NCI-H1417 treated with DMSO at 0.1 percent for 48 hours (cell line): Measurements from ENCODE around the gene CAMTA1.
"Not testable (repeated sequence)": the region's sequence is repeated elsewhere in the genome, so short reads cannot be mapped to it uniquely, and the experiment has no call there.

ENCODE experiments used
- DNase-seq: peaks from one replicate; lab custom pipeline; 2025; lab: John Stamatoyannopoulos, UW

The CAMTA1 gene

GRCh38 chr1:7108251-7108650 is 323.0 kb downstream of the CAMTA1 start:
- DNase-seq, result no peak

DNA sequence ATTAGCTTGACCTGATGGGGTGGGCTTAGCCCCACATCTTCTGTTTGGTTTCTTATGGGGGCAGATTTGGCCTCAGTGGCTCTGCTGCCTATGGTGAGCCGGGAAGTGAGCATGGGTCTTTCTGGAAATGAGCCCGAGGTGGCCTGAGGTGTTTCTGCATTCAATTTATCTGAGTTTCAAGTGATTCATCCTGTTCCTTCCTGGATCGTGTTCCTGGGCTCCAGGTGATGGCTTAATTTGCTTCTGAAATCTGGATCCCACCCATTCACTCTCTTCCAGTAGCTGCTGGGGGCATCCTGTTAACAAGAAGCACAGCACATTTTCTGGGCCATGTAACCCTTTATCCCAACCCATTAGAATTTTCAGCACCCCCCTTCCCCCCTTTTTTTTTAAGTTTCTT is 324.6 kb downstream of the CAMTA1 start:
- no peak for DNase-seq

DNA sequence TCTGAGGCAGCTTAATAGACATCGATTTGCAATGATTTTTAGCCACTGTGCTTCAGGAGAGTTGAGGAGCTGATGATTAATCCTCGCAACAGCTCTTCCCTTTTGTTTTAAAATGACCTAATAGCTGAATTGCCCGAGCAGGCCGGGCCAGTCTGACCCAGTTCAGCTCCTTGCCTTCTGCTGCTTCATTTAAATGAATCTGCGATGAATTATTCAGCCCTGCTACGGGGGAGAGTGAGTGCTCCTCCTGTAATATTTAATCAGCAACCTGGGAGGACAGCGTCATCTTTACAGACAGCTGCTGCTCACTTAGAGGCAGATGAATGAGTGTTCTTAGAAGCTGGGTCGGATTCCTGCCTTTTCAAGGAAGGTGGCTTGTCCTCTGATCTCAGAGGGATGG is 325.1 kb downstream of the CAMTA1 start:
- DNase-seq, result no peak

DNA sequence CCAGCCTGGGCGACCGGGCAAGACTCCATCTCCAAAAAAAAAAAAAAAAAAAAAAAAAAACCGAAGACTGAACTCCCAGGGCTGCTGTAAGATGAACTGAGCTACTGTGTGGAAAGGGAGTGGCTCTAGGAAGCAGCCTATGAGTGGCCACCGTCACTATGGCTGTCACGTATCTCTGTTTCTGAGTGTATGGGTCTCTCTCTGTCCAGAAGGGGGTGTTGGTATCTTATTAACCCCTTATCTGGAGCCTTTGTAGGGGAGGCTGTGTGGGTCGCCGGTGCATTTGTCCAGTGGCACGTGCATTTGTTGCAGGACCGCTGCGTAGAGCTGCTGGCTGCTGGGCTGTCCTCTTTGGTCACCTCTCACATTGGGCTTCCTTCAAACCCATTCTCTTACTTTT is 326.6 kb downstream of the CAMTA1 start:
- no peak for DNase-seq

- no peak for DNase-seq
Observed at GRCh38 chr1:7113136-7113535, 327.9 kb downstream of the CAMTA1 start.

DNA sequence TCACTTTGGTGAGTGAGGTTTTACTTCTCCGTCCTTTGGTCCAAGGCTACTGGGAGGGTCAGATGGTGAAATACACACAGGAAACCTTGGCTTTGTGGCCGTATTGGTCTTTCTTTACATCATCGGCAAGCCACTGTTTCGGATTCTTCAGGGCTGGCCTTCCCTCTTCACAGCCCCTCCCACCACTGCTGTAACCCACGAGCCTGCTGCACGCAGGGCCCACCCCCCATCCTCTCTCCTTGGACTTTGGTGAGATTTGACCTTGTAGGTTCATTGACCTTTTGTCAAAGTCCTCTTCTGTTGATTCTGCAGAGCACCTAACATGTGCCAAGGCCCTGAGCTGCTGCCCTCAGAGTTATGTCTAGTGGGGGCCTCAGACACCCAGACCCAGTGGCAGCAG is 328.6 kb downstream of the CAMTA1 start:
- no peak for DNase-seq

GRCh38 chr1:7116001-7116400 is 330.7 kb downstream of the CAMTA1 start:
- no peak for DNase-seq

DNA sequence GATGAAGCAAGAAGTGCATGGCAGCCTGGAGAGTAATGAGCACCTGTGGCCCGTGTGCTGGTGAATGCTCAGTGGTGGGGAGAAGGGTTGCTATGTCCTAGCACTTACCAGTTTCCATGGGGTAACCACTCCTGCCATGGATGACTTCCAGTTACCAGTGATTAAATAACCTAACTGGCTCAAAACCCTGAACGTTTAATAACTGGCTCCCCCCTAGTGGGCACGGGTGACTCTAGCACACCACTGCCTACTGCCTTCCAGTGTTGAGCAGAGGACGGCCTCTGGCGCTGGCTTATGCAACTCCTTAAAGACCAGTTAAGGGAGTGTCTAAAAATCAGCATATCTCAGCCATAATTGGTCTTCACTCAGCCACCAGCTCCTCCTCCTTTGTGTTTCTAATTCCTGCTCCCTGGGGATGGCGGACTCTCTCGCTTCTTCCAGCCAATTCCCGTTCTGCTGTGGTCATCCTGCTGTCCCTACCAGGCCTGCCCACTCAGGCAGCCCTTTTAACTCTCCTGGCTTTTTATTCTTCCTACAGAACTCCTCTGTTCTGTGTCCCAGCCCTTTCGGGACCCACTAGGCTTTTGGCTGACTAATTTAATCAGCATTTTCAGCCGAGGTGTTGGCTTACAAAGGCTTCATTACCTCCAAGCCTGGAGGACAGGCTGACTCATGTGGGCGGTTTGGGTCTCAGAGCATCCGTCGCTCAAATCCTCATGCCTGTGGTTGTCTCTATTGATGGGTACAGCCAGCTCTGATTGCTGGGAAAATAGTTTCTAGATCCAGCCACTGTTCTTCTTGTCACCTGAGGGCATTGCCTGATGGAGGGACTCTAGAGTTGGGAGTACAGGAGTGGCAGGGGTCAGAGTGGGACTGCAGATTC is 332.4 kb downstream of the CAMTA1 start:
- DNase-seq, result no peak

- DNase-seq, result no peak
Observed at GRCh38 chr1:7119156-7119555, 333.9 kb downstream of the CAMTA1 start.

GRCh38 chr1:7120863-7121621 is 335.8 kb downstream of the CAMTA1 start:
- no peak for DNase-seq

GRCh38 chr1:7121622-7121988 is 336.4 kb downstream of the CAMTA1 start:
- no peak for DNase-seq

DNA sequence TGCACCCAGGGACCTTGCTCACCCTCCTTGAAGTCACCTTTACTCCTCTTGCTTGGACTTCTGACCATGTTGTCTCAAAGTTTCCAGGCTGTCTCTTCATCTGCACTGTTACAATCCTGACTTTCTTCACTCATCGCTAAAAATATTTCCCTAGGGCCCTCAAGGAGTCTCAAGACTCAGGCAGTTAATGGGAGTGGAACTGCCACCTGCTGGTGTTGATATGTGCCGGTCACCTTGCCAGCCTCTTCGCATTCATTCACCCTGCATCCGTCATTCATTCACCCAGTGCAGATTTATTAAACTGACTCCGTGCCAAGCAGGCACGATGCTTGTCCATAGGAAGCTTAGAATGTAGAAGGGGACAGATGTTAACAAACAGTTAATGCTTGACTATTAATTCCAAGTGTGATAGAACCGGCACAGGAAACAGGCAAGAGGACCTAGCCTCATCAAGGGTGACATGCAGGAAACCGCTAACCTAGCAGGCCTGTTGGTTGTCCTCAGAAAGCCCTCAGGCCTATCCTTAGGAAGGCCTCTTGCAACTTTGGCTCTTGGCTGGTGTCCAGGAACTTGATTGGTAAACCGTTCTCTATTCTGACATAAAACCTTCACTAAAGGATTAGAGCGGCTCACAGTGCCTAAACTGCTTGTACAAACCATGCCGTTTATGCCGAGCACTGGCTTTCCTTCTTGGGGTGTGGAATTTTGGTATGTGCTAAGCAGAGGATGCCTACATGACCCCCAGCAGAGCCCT is 342.2 kb downstream of the CAMTA1 start:
- no peak for DNase-seq

GRCh38 chr1:7128293-7128692 is 343.0 kb downstream of the CAMTA1 start:
- no peak for DNase-seq

DNA sequence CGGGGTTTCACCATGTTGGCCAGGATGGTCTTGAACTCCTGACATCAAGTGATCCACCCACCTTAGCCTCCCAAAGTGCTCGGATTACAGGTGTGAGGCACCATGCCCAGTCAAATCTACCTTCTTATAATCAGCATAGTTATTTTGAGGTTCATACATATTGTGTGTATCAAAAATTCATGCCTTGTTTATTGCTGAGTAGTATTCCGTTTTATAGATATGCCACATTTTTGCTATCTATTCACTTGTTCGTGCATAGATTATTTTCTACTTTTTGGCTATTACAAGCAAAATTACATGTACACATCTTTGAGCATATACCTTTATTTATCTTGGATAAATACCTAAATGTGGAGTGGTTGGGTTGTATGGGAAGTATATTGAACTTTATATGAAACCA is 344.9 kb downstream of the CAMTA1 start:
- DNase-seq, result no peak

GRCh38 chr1:7135493-7135892 is 350.2 kb downstream of the CAMTA1 start:
- DNase-seq, result no peak

DNA sequence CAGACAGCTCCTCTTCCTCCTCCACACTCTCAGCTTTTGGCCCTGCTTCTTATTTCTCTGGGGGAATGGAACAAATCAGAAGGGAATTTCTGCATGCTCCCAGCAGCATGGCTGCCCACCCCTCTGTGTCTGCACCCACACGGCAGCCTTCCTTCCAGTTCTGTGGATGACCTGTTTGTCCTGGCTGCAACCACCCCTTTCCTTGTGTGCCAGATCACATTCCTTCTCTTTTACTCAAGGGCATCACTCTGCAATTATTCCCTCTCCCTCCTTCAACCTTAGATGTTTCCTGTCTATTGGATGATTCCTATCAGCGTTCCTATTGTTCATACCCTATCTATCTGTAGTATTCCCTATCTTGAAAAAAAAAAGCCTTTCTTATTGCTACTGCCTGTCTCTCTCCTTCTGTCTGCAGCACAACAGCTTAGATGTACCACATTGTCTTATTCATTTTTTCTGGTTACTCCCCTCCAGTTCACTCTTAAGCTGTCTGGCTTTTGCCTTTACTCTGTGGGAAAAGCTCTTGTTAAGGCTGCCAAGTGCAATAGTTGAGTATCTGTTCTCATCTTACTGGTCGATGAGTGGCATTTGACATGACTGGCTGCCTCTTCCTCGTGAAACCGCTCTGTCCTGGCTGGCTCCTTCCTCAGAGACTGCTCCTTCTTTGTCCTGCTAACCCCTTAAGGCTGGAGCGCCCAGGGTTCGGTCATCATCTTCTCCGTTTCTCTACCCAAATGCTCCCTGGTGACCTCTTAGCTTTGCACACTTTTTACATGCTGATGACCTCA is 351.1 kb downstream of the CAMTA1 start:
- DNase-seq, result no peak

DNA sequence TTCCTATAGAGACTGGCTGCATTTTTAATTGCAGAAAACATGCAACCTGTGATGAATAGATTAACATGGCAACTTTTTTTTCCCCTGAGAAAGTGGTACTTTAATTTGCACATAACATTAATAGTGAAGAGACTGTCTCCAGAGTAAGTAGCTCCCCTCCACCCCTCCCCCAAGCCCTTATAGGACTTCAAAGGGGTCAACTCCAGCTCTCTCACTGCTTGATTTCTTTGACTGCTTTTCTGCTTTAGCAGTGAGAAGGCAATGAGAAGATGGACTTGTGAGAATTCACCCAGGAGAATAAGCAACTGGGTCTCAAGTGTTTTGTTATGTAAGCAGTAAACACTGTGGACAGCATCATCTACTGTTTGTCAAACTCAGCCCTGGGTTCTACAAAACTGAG is 355.0 kb downstream of the CAMTA1 start:
- DNase-seq, result no peak

DNA sequence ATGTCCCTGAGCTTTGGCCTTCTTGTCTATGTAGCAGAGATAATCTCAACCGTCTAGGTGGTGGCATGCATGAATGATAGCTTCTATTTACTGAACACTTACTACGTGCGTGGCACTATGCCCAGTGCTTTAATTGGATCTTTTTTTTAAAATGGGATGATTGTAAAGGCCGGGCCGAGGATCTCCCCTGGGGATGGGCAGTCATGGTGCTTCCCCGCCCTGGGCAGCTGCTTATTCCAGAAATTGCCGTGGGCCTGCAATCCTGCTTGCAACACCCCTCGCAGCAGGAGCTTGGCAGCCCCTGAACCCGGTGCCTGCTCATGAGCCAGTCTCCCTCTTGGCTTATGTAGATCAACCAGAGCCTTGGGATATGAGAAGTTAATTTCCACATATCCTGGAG is 360.7 kb downstream of the CAMTA1 start:
- no peak for DNase-seq

DNA sequence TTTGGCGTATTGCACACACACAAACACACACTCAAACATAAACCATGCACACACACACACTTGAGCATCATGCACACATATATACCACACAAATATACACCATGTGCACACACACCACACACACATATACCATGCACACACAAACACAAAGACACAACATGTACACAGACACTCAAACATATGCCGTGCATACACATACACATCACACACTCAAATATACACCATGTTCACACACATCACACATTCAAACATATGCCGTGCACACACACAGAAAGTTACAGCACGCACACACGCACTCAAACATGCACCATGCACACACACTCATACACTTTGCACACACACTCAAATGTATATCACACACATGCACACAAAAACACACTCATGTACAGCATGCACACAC is 361.5 kb downstream of the CAMTA1 start:
- no peak for DNase-seq

- not testable (repeated sequence) for DNase-seq
Observed at GRCh38 chr1:7147581-7148282, 362.5 kb downstream of the CAMTA1 start.
